Muscle of leg (tissue), 11 donors: ENCODE results near the gene RASA4. TPM values are rescaled to one million over a fixed set of nuclear protein-coding genes. Genes with fewer than 3 reads are reported as not detected.
"Not testable (repeated sequence)": the region's sequence is repeated elsewhere in the genome, so short reads cannot be mapped to it uniquely, and the experiment has no call there.

Experiments
- DNase-seq: peaks from one replicate; pipeline ENCODE4 v3.0.0; 2013
- H3K27ac ChIP-seq: one replicate; pipeline ENCODE4 v1.5.1; 2013; ENCODE audit warnings: mild to moderate bottlenecking, low read length, control low read depth
- H3K27me3 ChIP-seq: one replicate; pipeline ENCODE4 v1.6.1; 2013; ENCODE audit warnings: low read length; ENCODE audit not compliant: control insufficient read depth, insufficient read depth
- H3K36me3 ChIP-seq: one replicate; pipeline ENCODE4 v1.6.1; 2013; ENCODE audit warnings: low read length; ENCODE audit not compliant: control insufficient read depth, insufficient read depth
- H3K4me1 ChIP-seq: one replicate; pipeline ENCODE4 v1.6.1; 2013; ENCODE audit warnings: low read length; ENCODE audit not compliant: control insufficient read depth, insufficient read depth
- H3K4me3 ChIP-seq: one replicate; pipeline ENCODE4 v1.5.1; 2013; ENCODE audit warnings: low read length, control low read depth
- H3K9me3 ChIP-seq: replicated peaks from 2 replicates; pipeline ENCODE4 v1.6.1; 2013; ENCODE audit warnings: low read depth, low read length; ENCODE audit not compliant: control insufficient read depth
- WGBS: methylation state at CpG from one replicate; pipeline ENCODE4 v1.1.5; 2013; ENCODE audit warnings: missing lambda C conversion rate; ENCODE audit not compliant: insufficient coverage; 5-methylcytosine and 5-hydroxymethylcytosine counted together
- polyA plus RNA-seq, 8 donors: library from polyadenylated mRNA; unstranded; fragments of 120-200 nt; gene quantifications; one replicate each; pipeline versions ENCODE4 v1.2.1 to v1.2.3, GENCODE V29; 2013; ENCODE audit warnings: inconsistent platforms in 1 of 8, low replicate concordance in 1 of 8; ENCODE audit not compliant: insufficient read length in 8 of 8, insufficient read depth in 1 of 8
- total RNA-seq: library from RNA; stranded (reverse); fragments of 120-200 nt; gene quantifications from one replicate; pipeline ENCODE4 v1.2.4, GENCODE V29; 2013

The RASA4 gene
- total and polyA plus RNA-seq, 9 donors: 13.7 to 48.2 (median 34.2) TPM

GRCh38 chr7:102609734-102610133 is 6.8 kb downstream of the RASA4 start:
- H3K9me3 ChIP-seq, DNase-seq, H3K36me3 ChIP-seq, H3K27me3 ChIP-seq, H3K27ac ChIP-seq, H3K4me3 ChIP-seq, H3K4me1 ChIP-seq: not testable (repeated sequence)
- no CpG with 5 or more reads among the region's 10 CpGs for WGBS

- not testable (repeated sequence) for H3K36me3 ChIP-seq, H3K4me1 ChIP-seq, H3K27me3 ChIP-seq, H3K9me3 ChIP-seq, H3K4me3 ChIP-seq, DNase-seq, H3K27ac ChIP-seq
- WGBS: no CpG with 5 or more reads among the region's 5 CpGs
Observed at GRCh38 chr7:102606848-102607247, 9.7 kb downstream of the RASA4 start.

GRCh38 chr7:102604431-102605145 is 12.0 kb downstream of the RASA4 start:
- DNase-seq, H3K27me3 ChIP-seq, H3K4me3 ChIP-seq, H3K27ac ChIP-seq, H3K4me1 ChIP-seq, H3K9me3 ChIP-seq, H3K36me3 ChIP-seq: not testable (repeated sequence)
- WGBS: no CpG with 5 or more reads among the region's 19 CpGs

GRCh38 chr7:102602317-102602716 is 14.2 kb downstream of the RASA4 start:
- not testable (repeated sequence) for H3K27ac ChIP-seq, H3K9me3 ChIP-seq, H3K4me3 ChIP-seq, H3K27me3 ChIP-seq, H3K36me3 ChIP-seq, DNase-seq, H3K4me1 ChIP-seq
- WGBS: no CpG with 5 or more reads among the region's 12 CpGs

GRCh38 chr7:102599699-102600098 is 16.9 kb downstream of the RASA4 start:
- not testable (repeated sequence) for DNase-seq, H3K36me3 ChIP-seq, H3K27ac ChIP-seq, H3K27me3 ChIP-seq, H3K4me1 ChIP-seq, H3K4me3 ChIP-seq, H3K9me3 ChIP-seq
- no CpG with 5 or more reads among the region's 9 CpGs for WGBS

- H3K27me3 ChIP-seq, H3K9me3 ChIP-seq, DNase-seq, H3K4me3 ChIP-seq, H3K4me1 ChIP-seq, H3K36me3 ChIP-seq, H3K27ac ChIP-seq: not testable (repeated sequence)
- 67% methylated on average over 1 of the region's 10 CpGs for WGBS
Observed at GRCh38 chr7:102596036-102596435, 20.5 kb downstream of the RASA4 start.

- not testable (repeated sequence) for H3K4me1 ChIP-seq
Observed at GRCh38 chr7:102593637-102594334, 22.8 kb downstream of the RASA4 start.

GRCh38 chr7:102592477-102593019 is 24.0 kb downstream of the RASA4 start:
- not testable (repeated sequence) for H3K9me3 ChIP-seq, DNase-seq, H3K4me1 ChIP-seq, H3K27ac ChIP-seq, H3K27me3 ChIP-seq, H3K36me3 ChIP-seq, H3K4me3 ChIP-seq
- WGBS: no CpG with 5 or more reads among the region's 26 CpGs

More at GRCh38 chr7:102593637-102594334, 22.8 kb downstream of the RASA4 start:
- no CpG with 5 or more reads among the region's 68 CpGs for WGBS
- not testable (repeated sequence) for H3K27ac ChIP-seq, H3K27me3 ChIP-seq, H3K4me3 ChIP-seq, H3K36me3 ChIP-seq, DNase-seq, H3K9me3 ChIP-seq

GRCh38 chr7:102589857-102590256 is 26.7 kb downstream of the RASA4 start:
- H3K4me3 ChIP-seq, H3K36me3 ChIP-seq, H3K27me3 ChIP-seq, H3K9me3 ChIP-seq, H3K4me1 ChIP-seq, DNase-seq, H3K27ac ChIP-seq: not testable (repeated sequence)
- no CpG with 5 or more reads among the region's 9 CpGs for WGBS

- H3K27ac ChIP-seq, H3K4me1 ChIP-seq, H3K4me3 ChIP-seq, H3K27me3 ChIP-seq, H3K36me3 ChIP-seq, DNase-seq, H3K9me3 ChIP-seq: not testable (repeated sequence)
- no CpG with 5 or more reads among the region's 5 CpGs for WGBS
Observed at GRCh38 chr7:102583495-102583894, 33.1 kb downstream of the RASA4 start.
